LHCN-M2 (cell line): ENCODE results near the gene ZNF609. TPM values are rescaled to one million over a fixed set of nuclear protein-coding genes. Genes with fewer than 3 reads are reported as not detected.
A peak's percentile ranks its signal among the peaks of the same experiment; 100 is the strongest.
"Not testable (repeated sequence)": the region's sequence is repeated elsewhere in the genome, so short reads cannot be mapped to it uniquely, and the experiment has no call there.

Experiments used
- DNase-seq: peaks from one replicate; pipeline ENCODE4 v3.0.0-alpha.2; 2012; ENCODE audit warnings: low read depth
- total RNA-seq: library from RNA; depleted of rRNA; stranded (reverse); fragments of >200 nt; gene quantifications from 2 replicates; pipeline ENCODE4 v1.2.3, GENCODE V29; 2014

Gene ZNF609
- total RNA-seq, 1 experiment from 2014 or later: 13.1 TPM

- no peak for DNase-seq
Measured at GRCh38 chr15:64622410-64623260, 162.3 kb downstream of the ZNF609 start.

- DNase-seq: no peak
Measured at GRCh38 chr15:64623347-64623996, 163.1 kb downstream of the ZNF609 start.

GRCh38 chr15:64624242-64624641 lies 163.9 kb downstream of the ZNF609 start:
- no peak for DNase-seq

- DNase-seq: no peak
Measured at GRCh38 chr15:64629063-64629462, 168.7 kb downstream of the ZNF609 start.

GRCh38 chr15:64630396-64631107 lies 170.2 kb downstream of the ZNF609 start:
- peak; percentile 15 for DNase-seq

- not testable (repeated sequence) for DNase-seq
Measured at GRCh38 chr15:64632639-64633038, 172.3 kb downstream of the ZNF609 start.

GRCh38 chr15:64633332-64633731 lies 173.0 kb downstream of the ZNF609 start:
- no peak for DNase-seq

GRCh38 chr15:64634027-64634426 lies 173.6 kb downstream of the ZNF609 start:
- no peak for DNase-seq

GRCh38 chr15:64634576-64635498 lies 174.5 kb downstream of the ZNF609 start:
- DNase-seq: peak; percentile 43

GRCh38 chr15:64635499-64636495 lies 175.4 kb downstream of the ZNF609 start:
- DNase-seq: peak; percentile 36

- DNase-seq: no peak
Measured at GRCh38 chr15:64636556-64636955, 176.2 kb downstream of the ZNF609 start.

- DNase-seq: no peak
Measured at GRCh38 chr15:64637412-64637811, 177.0 kb downstream of the ZNF609 start.

- DNase-seq: not testable (repeated sequence)
Measured at GRCh38 chr15:64639744-64640143, 179.4 kb downstream of the ZNF609 start.

GRCh38 chr15:64640146-64640871 lies 179.9 kb downstream of the ZNF609 start:
- no peak for DNase-seq

GRCh38 chr15:64642875-64643274 lies 182.5 kb downstream of the ZNF609 start:
- DNase-seq: no peak

- DNase-seq: no peak
Measured at GRCh38 chr15:64643685-64644084, 183.3 kb downstream of the ZNF609 start.

GRCh38 chr15:64644811-64645210 lies 184.4 kb downstream of the ZNF609 start:
- DNase-seq: not testable (repeated sequence)

GRCh38 chr15:64645995-64646394 lies 185.6 kb downstream of the ZNF609 start:
- DNase-seq: no peak

- DNase-seq: no peak
Measured at GRCh38 chr15:64647367-64647766, 187.0 kb downstream of the ZNF609 start.
